HTR-8/SVneo (cell line): ENCODE data around the gene KIF21A.
"Not testable (repeated sequence)": the region's sequence is repeated elsewhere in the genome, so short reads cannot be mapped to it uniquely, and the experiment has no call there.

Experiments used
- DNase-seq: peaks from one replicate; pipeline ENCODE4 v3.0.0; 2011; ENCODE audit warnings: low spot score, mixed read lengths; ENCODE audit not compliant: insufficient read length
- FAIRE-seq: peaks from 2 replicates; lab custom pipeline; 2011; peaks lifted over from hg19 to GRCh38; lab: Jason Lieb, UNC

KIF21A gene, protein sequence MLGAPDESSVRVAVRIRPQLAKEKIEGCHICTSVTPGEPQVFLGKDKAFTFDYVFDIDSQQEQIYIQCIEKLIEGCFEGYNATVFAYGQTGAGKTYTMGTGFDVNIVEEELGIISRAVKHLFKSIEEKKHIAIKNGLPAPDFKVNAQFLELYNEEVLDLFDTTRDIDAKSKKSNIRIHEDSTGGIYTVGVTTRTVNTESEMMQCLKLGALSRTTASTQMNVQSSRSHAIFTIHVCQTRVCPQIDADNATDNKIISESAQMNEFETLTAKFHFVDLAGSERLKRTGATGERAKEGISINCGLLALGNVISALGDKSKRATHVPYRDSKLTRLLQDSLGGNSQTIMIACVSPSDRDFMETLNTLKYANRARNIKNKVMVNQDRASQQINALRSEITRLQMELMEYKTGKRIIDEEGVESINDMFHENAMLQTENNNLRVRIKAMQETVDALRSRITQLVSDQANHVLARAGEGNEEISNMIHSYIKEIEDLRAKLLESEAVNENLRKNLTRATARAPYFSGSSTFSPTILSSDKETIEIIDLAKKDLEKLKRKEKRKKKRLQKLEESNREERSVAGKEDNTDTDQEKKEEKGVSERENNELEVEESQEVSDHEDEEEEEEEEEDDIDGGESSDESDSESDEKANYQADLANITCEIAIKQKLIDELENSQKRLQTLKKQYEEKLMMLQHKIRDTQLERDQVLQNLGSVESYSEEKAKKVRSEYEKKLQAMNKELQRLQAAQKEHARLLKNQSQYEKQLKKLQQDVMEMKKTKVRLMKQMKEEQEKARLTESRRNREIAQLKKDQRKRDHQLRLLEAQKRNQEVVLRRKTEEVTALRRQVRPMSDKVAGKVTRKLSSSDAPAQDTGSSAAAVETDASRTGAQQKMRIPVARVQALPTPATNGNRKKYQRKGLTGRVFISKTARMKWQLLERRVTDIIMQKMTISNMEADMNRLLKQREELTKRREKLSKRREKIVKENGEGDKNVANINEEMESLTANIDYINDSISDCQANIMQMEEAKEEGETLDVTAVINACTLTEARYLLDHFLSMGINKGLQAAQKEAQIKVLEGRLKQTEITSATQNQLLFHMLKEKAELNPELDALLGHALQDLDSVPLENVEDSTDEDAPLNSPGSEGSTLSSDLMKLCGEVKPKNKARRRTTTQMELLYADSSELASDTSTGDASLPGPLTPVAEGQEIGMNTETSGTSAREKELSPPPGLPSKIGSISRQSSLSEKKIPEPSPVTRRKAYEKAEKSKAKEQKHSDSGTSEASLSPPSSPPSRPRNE (N-terminal part only)

DNA sequence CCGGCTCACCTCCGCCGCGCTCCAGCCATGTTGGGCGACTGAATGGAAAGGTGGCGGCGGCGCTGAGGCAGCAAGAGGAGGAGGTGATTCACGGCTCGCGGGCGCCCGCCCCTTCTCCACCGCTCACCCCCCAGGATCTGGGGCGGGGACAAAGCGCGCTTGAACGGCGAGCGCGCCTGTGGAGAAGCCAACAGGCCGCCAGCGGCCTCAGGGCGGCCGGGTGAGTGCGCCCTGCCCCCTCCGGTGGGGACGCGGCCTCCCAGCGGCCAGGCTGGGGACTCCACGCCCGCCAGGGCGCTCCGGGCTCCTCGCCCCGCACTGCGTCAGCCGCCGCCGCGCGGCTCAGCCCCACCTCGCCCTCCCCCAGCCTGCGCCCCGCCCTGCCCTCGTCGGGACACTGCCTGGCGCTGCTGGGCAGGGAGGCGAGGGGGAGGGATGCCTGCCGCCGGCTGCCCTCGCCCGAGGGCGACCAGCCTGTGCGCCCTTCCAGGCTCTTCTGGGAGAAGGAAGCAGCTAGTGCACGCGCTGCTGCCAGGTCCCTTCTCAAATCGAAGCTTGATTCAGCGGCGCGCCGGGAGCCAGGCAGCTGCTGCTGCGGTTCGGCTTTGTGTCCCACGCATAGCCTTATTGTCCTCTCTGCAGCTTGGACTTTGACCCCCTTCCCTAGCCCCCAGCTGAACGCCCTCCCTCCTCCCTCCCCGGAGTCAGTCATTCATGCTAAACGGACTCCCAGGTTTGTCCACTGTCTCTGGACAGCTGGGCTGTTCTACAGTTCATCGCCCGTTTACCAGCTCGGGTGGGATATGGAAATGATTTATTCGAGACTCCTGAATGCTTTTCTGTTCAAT, at the start of gene KIF21A:
Gene KIF21A (minus strand): TSS at position 40 of the 848 bp plus-strand sequence. CDS start 150 bp downstream, outside the sequence.
- FAIRE-seq = peak; percentile 80
- peak; percentile 69 for DNase-seq

DNA sequence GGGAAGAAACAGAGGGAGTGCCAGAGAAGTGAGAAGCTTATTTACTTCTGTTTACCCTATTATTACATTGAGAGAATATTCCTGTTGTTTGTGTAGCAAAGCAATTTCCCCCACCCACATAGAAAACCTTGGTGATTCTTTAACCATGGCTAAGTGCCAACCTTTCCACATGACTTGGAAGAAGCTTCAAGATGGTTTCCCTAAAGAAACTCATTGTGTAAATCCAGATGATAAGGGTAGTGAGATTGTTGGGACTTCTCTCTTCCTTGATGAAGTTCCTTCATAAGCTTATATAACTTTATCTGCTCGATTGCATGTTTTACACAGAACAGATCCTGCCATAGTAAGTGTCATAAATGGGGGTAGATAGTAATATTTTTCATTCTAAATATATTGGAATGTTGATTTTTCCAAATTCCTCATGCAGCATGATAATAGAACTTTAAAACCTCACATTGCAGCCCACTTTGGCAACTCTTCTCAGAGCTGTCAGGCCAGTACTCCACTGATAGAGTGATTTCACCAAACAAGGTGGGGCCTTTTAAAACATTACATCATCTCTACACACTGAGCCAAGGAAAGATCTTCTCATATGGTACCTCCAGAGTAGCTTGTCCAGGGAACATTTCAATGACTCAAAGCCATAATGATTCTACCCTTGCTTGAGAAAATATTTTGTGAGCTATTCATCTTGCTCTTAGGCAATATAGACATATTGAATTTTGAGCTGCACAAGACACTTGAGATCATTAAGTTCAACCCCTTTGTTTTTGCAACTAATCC, 47.8 kb upstream of the KIF21A start:
- no peak for DNase-seq
- FAIRE-seq = no peak

DNA sequence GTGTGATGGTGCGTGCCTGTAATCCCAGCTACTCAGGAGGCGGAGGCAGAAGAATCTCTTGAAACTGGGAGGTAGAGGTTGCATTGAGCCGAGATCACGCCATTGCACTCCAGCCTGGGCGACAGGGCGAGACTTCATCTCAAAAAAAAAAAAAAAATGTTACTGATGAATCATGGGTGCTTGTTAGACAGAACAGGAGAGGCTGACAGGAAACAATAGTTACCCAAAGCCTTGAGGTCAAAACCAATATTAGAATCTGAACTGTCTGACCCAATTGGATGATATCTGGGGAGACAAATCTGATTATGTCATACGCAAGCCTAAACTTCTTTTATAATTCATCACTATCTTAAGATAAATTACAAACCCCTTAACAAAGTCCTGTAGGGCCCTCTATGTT, 40.7 kb upstream of the KIF21A start:
- no peak for DNase-seq
- no peak for FAIRE-seq

DNA sequence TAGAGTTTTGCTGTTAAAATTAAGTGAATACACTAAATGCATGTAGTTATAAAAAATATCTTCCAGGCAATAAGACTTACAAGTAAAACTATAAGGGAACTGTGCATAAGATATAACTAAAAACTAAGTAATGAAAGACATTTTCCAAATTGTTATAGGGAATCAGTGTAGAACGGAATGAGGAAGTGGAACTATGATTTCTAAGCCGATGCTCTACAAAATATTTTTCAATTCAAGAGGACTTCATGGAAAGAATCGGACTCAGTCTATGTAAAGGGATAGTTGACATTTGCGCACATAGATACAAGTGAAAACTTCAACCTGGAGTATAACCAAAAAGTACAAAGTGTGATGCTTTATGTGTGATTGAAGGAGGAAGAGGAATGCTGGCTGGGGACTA, 40.1 kb upstream of the KIF21A start:
- DNase-seq (no peak), FAIRE-seq (no peak)

DNA sequence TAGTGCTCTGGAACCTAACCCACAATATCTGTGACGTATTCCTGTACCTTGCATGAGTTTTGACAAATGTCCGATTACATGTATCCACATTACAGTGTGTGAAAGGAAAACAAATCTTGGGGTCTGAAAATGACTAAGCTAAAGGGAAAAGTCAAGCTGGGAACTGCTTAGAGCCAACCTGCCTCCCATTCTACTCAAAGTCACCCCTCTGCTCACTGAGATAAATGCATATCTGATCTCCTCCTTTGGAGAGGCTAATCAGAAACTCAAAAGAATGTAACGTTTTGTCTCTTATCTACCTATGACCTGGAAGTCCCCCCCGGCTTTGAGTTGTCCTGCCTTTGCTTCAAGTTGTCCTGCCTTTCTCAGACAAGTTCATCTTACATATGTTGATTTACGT, 34.0 kb upstream of the KIF21A start:
- DNase-seq (no peak), FAIRE-seq (no peak)

DNA sequence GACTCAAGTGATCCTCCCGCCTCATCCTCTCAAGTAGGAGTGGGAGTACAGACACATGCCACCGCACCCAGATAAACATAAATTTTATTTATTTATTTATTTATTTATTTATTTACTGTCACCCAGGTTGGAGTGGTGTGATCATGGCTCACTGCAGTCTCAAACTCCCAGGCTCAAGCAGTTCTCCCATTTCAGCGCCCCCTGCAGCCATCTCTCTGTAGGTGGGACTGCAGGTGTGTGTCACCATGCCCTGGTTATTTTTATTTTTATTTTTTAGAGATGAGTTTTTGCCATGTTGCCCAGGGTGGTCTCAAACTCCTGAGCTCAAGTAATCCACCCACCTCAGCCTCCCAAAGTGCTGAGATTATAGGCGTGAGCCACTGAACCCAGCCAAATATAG, 33.2 kb upstream of the KIF21A start:
- DNase-seq (no peak), FAIRE-seq (no peak)

DNA sequence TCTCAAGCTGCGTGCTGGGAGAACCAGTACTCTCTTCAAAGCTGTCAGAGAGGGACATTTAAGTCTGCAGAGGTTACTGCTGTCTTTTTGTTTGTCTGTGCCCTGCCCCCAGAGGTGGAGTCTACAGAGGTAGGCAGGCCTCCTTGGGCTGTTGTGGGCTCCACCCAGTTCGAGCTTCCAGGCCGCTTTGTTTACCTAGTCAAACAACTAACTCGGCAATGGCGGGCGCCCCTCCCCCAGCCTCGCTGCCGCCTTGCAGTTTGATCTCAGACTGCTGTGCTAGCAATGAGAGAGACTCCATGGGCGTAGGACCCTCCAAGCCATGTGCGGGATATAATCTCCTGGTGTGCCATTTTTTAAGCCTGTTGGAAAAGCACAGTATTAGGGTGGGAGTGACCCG, 32.2 kb upstream of the KIF21A start:
- DNase-seq, FAIRE-seq: not testable (repeated sequence)

DNA sequence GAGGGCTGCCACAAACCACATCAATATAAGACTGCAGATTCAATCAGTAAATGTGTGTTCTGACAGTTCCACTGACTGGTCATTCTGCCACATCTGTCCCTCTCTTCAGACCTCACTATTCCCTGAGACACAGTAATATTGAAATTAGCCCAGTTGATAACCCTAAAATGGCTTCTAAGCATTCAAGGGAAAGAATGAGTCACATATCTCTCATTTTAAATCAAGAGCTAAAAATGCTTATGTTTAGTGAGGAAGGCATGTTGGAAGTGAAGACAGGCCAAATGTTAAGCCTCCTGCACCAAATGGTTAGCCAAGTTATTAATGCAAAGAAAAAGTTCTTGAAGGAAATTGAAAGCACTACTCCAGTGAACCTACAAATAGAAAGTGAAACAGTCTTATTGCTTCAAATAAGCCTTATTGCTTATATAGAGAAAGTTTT, 24.5 kb upstream of the KIF21A start:
- DNase-seq (no peak), FAIRE-seq (no peak)

DNA sequence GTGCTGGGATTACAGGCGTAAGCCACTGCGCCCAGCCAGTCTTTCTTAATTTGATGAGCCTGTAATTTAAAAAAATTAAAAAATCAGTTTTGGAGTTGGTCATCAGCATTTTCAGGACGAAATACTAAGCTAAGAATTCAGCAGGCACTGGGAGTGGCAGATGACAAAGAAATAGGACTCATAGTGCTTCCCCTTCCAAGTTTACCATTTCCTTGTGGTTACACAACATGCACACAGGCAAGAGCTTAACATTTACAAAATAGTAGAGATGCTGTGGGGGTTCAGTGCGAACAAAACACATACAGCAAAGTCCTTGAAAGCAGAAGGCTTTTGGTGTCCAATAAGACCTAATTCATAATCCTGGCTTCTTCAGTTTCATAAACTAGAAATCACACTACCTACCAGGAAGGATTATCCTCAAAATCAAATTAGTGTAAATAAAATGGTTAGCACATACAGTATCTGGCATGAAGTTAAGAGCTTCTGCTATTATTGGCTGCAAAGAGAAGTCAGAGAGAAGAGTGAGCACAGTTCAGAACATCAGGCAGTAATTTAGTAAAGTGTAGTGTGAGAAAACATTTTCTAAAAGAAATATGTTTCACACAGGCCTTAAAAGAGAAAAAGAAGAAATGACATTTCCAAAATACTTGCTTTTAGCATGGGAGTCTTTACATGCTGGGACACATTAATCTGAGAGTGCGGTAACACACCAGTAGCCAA, 22.2 kb upstream of the KIF21A start:
- FAIRE-seq = no peak

DNA sequence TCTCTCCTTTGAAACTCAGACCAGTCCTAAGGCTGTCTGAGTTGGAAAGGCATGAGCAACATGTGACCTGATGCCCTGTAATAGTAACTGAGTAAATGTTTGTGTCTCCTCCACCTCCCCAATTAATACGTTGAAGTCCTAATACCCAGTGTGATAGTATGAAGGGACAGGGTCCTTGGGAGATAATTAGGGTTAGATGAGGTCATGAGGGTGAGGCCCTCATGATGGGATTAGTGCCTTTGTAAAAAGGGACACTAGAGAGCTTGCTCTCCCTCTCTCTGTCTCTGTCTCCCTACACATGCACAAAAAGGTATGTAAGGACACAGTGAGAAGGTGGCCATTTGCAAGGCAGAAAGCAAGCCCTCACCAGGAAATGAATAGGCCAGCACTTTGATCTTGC, 18.1 kb upstream of the KIF21A start:
- no peak for DNase-seq
- no peak for FAIRE-seq

More for the DNA sequence above, 22.2 kb upstream of the KIF21A start:
- DNase-seq = no peak

DNA sequence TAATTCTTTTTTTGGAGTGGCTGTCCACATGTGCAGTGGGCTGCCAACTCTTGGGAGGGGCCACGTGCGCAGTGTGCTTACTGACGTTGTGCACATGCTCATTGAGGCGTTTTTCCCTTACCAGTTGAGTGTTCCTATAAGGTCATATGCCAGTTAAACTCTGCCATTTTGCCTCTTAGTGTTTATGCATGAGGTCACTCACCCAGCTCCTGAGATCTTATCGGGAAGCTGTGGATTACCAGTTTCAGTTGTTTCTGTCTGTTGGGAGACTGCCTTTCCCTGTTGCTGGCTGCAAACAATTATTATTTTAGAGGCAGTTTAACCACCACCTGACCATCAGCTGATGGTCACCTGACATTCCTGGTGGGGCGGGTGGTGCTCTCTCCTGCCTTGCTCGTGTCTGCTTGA, 16.1 kb upstream of the KIF21A start:
- DNase-seq = no peak

DNA sequence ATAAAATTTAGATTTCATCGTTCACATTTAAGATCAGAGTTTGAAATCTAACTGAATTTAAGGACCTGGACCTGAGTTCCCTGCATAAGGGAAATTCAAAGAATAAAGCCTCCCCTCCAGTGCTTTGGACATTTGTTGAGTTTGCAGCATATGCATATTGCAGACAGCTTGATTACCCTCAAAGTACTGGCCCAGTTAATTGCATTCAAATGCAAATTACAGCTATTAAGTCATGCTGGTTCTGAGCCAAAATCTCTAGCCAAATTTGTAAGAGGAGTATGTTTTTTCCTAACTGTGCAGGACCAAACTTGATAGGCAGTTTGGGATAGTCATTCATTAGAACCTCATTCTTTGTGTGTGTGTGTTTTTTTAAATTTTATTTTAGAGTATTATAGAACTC, 9.1 kb upstream of the KIF21A start:
- DNase-seq (no peak), FAIRE-seq (no peak)

More for the DNA sequence above, 16.1 kb upstream of the KIF21A start:
- no peak for FAIRE-seq

DNA sequence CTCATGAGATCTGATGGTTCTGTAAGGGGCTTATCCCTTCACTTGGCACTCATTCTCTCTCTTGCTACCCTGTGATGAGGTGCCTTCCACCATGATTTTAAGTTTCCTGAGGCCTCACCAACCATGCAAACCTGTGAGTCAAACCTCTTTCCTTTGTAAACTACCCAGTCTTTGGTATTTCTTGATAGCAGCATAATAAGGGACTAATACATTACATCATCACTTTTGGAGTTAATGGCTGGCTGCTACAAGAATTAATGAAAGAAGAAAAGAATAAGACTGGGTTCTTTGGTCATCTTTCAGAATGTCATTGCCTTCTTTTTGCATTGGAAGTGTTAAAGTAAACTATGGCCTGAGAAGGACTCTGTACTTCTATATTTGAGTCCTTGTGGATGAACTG, 5.1 kb upstream of the KIF21A start:
- no peak for DNase-seq
- FAIRE-seq = no peak

DNA sequence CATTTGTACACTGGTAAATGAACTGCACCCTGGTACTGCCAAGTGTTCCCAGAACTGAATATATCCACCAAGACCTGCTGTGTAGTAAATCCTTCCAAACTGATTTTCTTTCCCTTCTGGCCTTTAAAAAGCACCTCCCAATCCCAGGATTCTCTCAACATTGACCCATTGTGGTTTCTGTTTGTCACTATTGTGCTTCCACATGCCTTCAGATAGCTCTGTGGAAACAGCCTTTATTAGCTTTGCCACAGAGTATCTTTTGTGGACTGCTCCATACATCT, 949 bp upstream of the KIF21A start:
- DNase-seq (no peak), FAIRE-seq (no peak)

DNA sequence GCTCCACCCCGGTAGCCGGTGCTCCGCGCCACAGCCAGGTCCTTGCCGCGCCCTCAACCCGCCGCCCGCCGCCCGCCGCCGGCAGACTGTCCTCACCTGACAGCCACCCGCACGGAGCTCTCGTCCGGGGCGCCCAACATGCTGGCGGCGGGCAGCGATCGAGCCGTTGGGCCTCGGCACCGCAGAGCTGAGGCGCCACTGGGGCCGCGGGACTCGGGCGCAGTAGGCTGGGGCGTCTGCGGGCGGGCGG, 164 bp downstream of the KIF21A start:
- no peak for FAIRE-seq

DNA sequence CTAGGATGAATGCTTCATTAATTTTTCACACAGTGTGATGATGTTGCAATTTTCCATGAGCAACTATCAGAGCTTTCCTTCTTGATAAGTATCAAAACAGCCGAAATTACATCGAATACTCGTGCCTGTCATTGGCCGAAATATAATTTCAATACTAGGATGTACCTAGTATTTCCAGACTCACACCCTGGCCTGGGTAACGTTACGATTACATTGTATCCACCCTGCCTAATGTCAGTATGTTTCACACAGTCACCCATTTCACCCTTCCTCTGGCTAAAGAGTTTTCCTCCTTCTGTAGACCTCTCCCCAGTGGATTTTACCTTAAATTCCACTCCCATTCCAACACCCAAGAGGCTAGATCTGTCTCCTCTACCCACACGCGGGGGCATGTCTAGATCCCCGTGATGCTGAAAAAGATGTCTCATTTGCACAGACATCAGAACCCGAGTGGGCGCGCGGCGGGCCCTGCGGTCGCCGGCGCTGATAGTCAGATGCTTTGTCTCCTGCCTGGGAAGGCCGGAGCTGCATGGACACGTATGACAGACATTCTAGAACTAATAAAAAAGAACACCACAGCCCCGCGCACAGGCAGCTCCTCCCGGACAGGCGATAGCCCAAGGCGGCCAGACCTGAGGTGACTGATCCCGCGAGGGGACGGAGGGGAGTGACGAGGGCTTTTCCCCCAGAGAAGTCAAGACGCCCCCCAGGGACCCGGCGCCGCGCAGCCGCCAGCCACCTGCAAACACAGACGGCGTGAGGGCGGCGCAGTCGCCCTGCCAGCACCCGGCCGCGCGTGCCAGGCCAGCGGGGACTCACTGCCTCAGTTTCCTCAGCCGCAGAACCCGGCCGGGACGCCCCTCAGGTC, 723 bp downstream of the KIF21A start:
- FAIRE-seq (no peak), DNase-seq (peak; percentile 6)

More for the DNA sequence above, 164 bp downstream of the KIF21A start:
- DNase-seq = no peak

DNA sequence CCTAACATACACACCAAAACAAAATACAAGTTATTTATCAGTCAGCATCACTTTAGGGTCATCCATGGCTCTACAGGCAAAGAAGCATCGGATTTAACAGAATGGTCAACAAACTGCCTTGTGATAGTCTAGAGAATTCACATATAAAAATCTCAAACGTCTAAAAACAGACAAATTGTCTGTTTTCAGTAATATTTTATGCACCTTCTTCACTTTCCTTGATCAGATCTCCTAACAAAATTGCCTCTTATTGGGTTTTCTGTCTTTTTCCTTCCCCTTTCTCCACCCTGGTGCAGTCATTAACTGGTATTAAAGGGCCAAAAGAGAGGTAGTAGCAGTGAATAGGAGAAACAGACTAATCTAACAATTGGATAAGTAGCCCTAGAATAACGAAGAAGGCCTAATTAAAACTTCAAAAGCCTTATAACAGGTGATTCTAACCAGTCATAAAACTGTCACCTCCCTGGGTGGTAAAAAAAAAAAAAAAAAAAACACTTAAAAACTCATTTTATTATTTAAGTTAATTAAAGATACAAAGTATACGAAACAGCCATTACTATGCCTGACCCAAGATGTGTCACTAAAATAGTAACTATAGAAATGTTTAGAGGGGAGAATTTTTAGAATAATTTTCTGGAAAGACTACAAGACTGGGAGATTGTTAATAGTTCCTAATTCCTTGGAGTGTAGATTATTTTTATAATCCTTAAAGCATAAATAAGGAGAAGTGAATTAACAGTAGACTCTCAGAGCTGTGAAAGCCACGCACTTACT, 1.5 kb downstream of the KIF21A start:
- FAIRE-seq (no peak), DNase-seq (no peak)
